Left cardiac atrium (tissue), 4 donors: ENCODE data around the gene CCM2. TPM values are rescaled to one million over a fixed set of nuclear protein-coding genes. Genes with fewer than 3 reads are reported as not detected.
"Not testable (repeated sequence)": the region's sequence is repeated elsewhere in the genome, so short reads cannot be mapped to it uniquely, and the experiment has no call there.

Source experiments
- ATAC-seq, 2 donors: fragments of 200-7000 bp; cut with Tn5 transposase; one replicate each; pipeline ENCODE4 v1.9.1; 2020; ENCODE audit warnings: mild to moderate bottlenecking in 2 of 2, moderate library complexity in 2 of 2
- DNase-seq: peaks from one replicate; pipeline ENCODE4 v3.0.0-alpha.2; 2020
- intact Hi-C, 2 donors: fragments of 100-400 bp; cut with DNase I; formaldehyde crosslinking; loops; one replicate each; pipeline versions ENCODE4 v1.14.1 to v1.15.1; 2022 to 2023
- total RNA-seq, 2 donors: library from RNA; stranded (reverse); fragmentation: NEBNext Ultra II Directional; extraction: Animal tissue kit (Norgen Biotek cat#: 25700); gene quantifications; one replicate each; pipeline ENCODE4 v1.2.1, GENCODE V29; 2021
- donor health status: DM: no; HTN: yes; CAD: no.
- donor health status: DM: no; HTN: yes; CAD: no; lungs with severe emphysema.
- donor health status: DM: yes; HTN: yes; CAD: no.
- donor health status: Dilated cardiomyopathy.

The CCM2 gene
- total RNA-seq, 2 donors from 2014 or later: 33.5 to 36.5 TPM

- DNase-seq: no peak
- no peak for ATAC-seq
Observed at GRCh38 chr7:45103958-45104843, 104.2 kb downstream of the CCM2 start.

GRCh38 chr7:45104844-45105587 is 105.0 kb downstream of the CCM2 start:
- DNase-seq (no peak), ATAC-seq (no peak)
- intact Hi-C loops: no loop called here

More at GRCh38 chr7:45103958-45104843, 104.2 kb downstream of the CCM2 start:
- intact Hi-C loops: no loop called here

DNA sequence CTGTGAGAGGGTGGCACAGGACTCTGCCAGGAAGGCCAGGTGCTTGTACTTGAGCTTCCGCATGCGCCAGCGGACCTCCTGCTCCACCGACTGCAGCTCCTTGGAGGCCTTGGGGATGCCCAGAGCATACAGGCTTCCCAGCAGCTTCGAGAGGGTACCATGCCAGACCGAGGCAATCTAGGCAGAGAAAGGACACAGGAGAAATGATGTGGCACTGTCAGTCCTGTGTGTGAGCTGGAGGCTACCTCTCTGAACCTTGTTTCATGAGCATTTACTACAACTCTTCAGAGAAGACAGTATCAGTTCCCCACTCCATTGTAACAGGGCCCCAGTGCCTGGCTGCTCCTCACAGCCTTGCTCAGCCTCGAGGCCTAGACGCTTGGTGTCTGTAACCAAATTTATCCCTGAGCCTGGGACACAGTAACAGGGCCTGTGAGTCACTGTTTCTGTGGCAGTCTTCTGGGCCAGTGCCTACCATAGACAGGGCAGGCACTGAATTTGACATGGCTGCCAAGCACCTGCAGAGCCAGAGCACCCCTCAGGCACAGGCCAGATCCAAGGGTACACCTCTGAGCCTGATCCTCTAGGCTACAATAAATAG is 105.7 kb downstream of the CCM2 start:
- ATAC-seq (peak in 1 of 2 donors; percentile 36), DNase-seq (no peak)
- intact Hi-C loops: no loop called here

- ATAC-seq: no peak
- DNase-seq: no peak
- intact Hi-C loops: no loop called here
Observed at GRCh38 chr7:45106820-45107219, 106.8 kb downstream of the CCM2 start.

DNA sequence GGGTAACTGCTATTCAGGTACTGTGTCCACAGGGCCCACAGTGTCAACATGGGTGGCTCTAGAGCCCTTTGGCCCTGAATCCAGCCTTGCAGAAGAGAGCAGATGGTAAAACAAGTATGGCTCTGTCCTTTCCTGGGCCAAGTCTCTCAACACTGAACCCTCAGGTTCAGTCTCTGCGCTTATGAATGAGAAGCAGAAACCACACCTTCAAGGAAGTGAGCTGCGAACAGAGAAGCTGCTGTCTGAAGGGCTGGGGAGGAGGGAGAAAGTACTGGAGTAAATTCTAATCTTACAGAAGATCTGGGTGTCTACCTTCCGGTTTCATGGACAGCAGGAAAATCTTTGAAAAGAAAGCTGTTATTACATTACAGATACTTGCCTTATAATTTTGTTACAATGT is 107.4 kb downstream of the CCM2 start:
- intact Hi-C loops: no loop called here
- no peak for ATAC-seq
- no peak for DNase-seq

- ATAC-seq (no peak), DNase-seq (no peak)
- intact Hi-C loops: no loop called here
Observed at GRCh38 chr7:45108863-45109262, 108.9 kb downstream of the CCM2 start.

- intact Hi-C loops: no loop called here
- peak; percentile 99 for ATAC-seq
Observed at GRCh38 chr7:45111298-45112223, 111.6 kb downstream of the CCM2 start, which contains the start of gene TBRG4. TBRG4 (minus strand) TSS chr7:45111697; CDS start chr7:45109237, 2,460 bp downstream.

GRCh38 chr7:45112648-45113047 is 112.6 kb downstream of the CCM2 start:
- intact Hi-C loops: no loop called here
- DNase-seq (no peak), ATAC-seq (no peak)

More at GRCh38 chr7:45111298-45112223, 111.6 kb downstream of the CCM2 start, which contains the start of gene TBRG4:
- peak; percentile 97 for DNase-seq

DNA sequence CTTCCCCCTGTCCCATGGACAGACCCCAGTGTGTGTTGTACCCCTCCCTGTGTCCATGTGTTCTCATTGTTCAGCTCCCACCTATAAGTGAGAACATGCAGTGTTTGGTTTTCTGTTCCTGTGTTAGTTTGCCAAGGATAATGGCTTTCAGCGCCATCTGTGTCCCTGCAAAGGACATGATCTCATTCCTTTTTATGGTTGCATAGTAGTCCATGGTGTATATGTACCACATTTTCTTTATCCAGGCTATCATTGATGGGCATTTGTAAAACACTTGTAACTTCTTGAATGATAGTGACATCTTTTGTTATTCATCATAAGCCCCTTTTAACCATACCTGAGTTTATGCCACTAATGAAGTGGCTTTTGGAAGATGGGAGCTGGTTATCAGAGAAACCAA is 114.3 kb downstream of the CCM2 start:
- intact Hi-C loops, DNase-seq, ATAC-seq: not testable (repeated sequence)

- DNase-seq (no peak), ATAC-seq (no peak)
- intact Hi-C loops: no loop called here
Observed at GRCh38 chr7:45114926-45115325, 114.9 kb downstream of the CCM2 start.

DNA sequence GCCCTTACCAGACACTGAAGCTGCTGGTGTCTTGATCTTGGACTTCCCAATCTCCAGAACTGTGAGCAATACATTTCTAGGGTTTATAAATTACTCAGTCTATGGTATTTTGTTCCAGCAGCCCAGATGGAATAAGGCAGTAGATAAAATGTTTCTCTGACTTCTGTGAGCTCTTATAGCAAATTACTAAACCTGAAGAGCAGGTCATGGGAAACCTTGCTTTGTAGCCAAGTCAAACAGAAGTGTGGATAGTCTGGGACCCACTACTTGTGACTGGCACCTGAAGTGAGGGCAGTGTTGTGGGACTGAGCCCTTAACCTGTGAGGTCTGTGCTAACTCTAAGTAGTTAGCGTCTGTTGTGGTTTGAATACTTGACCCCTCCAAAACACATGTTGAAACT is 116.0 kb downstream of the CCM2 start:
- intact Hi-C loops: no loop called here
- no peak for DNase-seq
- no peak for ATAC-seq

DNA sequence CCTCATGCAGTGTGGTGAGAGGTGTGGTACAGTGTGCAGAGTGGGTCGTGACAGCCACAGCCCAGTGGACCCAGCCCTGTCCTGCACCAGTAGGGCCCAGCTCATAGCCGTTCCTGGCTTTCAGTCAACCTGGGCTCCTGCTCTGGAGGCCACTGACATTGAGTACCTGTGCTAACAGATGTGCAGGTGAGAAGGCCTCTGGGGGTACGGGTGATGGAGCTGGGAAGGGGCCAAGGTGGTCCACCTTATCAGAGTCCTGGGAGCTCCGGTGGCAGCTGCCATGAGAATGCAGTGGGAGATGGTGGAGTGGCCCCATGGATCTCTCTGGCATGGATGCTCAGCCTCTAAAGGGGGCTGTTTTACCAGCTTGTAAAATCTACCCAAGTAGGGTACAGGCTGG is 117.6 kb downstream of the CCM2 start:
- DNase-seq (no peak), ATAC-seq (no peak)
- intact Hi-C loops: no loop called here

- ATAC-seq (no peak), DNase-seq (no peak)
- intact Hi-C loops: no loop called here
Observed at GRCh38 chr7:45118292-45118691, 118.3 kb downstream of the CCM2 start.

DNA sequence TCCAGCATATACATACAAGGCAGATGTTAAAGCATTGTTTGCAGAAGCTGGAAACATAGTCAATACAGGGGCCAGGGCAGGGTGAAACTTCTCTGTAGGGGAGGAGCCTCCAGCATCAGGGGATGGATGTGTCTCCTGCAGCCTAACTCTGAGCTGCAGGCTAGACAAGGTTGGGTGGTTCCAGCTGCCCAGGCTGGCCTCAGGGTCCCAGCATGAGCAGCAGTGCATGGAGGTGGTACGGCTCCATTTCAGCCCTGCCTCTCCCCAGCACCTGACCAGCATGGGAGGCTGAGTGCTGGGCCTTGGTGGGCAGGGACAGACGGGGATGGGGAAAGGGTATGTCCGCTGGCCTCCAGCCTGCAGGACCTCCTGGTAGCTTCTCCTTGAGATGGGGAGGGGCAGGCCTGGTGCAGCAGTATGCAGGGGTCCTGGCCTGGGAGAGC is 118.9 kb downstream of the CCM2 start:
- DNase-seq (no peak), ATAC-seq (no peak)
- intact Hi-C loops: no loop called here

DNA sequence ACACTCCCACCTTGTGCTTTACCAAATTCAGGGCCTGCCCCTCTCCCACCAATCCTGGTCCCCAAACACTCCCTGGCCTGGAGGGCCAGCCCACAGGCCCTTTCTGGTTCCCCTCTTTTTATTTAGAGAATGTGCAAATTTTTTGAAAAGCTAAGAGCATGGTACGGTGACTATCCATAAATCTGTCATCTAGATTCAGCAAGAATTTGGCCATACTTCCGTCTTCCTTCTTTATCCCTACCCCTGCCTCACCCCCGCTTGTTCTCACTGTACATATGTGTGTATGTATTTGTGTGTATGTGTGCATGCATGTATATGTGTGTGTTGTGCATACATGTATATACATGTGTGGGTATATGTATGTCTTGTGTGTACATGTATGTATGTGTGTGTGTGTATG is 119.5 kb downstream of the CCM2 start:
- no peak for DNase-seq
- ATAC-seq: no peak
- intact Hi-C loops: no loop called here

DNA sequence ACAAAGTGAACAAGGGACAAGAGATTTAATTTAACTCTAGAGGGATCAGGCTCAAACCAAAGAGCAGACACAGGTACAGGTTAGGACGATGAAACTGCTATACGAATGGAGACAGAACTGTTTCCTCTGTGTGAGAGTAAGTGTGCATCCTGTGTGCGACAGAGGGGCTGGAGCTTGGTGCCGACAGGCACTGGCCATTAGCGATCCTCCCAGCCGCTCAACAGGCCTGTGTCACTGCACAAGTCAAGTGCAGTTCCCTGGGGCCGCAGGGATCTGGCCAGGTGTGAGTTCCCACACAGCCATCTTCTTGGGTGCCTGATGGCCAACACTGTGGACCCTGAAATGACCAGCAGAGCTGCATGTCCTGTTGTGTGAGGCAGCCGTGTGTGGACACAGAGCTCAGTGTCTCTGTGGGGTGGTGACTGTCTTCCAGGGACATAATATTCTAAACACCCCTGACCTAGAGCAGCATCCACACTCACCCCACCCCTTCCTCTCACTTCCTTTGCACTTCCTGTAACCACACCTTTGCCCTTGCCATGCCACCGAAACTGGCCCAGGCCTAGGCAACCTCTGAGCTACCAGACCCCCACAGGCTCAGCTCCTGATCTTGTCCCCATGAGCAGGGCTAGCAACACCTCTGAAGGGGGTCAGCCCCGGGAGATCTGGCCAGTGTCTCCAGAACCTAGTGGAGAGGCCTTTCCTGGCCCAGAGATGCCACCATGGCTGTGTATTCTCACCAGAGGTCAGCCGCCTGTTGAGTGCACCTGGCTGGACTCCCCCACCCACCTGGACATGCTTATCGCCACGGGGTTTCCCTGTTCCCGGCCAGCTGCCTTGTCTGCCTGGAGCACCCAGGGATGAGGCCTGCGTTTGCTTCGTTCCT is 123.2 kb downstream of the CCM2 start:
- intact Hi-C loops: no loop called here
- ATAC-seq (no peak), DNase-seq (no peak)

GRCh38 chr7:45123913-45124710 is 124.1 kb downstream of the CCM2 start:
- intact Hi-C loops: no loop called here

More at GRCh38 chr7:45123913-45124710, 124.1 kb downstream of the CCM2 start:
- no peak for ATAC-seq
- DNase-seq: no peak
